ENCODE measurements around the gene S100A3. TPM values are rescaled to one million over a fixed set of nuclear protein-coding genes. Genes with fewer than 3 reads are reported as not detected.
"Not testable (repeated sequence)": the region's sequence is repeated elsewhere in the genome, so short reads cannot be mapped to it uniquely, and the experiment has no call there.

Gene S100A3
- total RNA-seq, 1 donor from 2014 or later, result 1.4 TPM

DNA sequence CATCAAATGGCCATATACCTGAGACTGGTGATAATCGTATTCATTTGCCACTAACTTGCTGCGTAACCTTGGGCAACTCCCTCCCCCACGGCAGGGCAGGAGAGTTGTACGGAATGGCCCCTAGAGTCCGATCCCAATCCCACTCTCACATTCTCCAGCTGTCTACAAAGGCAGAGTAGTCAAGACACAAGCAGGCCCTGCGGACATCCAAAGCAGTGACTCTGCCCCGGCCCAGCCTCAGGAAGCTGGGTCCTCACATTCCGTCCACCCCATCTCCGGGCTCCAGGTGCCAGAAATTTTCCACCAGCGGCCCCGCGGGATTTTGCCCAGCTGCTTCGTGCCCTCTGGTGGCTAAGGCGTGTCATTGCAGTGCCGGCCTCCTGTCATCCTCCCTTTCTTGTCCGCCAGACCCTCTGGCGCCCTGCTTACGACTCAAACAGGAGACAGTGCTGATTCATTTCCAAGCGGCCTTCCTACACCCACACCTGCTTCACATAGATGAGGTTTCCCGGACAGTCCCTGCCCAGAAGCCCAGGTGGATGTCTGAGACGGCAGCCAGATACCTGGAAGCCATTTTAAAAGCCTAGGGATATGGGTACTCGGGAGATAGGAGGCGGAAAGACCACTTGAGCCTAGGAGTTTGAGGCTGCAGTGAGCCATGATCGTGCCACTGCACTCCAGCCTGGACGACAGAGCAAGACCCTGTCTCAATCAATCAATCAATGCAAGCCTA, 19.5 kb upstream of the S100A3 start:
- peak; percentile 94 for DNase-seq

DNA sequence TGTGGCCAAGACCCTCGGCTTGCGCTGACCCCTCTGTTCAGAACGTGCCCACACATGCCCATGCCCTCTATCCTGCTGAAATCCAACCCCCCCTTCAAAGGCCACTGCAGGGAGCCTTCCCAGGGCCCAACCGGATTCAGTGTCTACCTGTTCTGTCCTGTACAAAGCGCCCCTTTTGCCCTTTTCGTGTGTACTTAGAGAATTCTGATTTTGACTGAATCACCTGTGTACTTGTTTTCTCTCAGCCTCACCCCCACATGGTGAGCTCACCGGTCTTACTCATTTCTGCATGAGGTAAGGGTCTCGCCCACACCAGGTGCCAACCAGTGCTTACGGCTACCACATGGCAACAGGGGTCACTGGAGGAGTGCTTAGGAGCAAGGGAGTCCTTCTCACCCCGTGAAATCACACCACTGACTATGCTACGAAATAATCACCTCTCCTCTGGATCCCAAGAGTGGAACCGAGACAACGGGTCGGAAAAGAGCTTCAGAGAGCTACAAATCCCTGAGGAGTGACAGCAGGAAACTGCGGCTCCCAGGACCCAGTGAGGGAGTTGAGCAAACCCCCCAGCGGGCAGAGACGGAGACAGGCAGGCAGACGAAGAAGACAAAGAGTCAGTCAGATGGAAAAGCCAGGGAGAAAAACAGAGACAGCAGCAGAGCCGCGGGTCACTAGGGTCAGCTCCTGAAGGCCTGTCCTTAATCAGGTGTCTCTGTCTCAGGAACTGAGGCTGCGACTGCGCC, 18.7 kb upstream of the S100A3 start:
- DNase-seq, result peak; percentile 48

DNA sequence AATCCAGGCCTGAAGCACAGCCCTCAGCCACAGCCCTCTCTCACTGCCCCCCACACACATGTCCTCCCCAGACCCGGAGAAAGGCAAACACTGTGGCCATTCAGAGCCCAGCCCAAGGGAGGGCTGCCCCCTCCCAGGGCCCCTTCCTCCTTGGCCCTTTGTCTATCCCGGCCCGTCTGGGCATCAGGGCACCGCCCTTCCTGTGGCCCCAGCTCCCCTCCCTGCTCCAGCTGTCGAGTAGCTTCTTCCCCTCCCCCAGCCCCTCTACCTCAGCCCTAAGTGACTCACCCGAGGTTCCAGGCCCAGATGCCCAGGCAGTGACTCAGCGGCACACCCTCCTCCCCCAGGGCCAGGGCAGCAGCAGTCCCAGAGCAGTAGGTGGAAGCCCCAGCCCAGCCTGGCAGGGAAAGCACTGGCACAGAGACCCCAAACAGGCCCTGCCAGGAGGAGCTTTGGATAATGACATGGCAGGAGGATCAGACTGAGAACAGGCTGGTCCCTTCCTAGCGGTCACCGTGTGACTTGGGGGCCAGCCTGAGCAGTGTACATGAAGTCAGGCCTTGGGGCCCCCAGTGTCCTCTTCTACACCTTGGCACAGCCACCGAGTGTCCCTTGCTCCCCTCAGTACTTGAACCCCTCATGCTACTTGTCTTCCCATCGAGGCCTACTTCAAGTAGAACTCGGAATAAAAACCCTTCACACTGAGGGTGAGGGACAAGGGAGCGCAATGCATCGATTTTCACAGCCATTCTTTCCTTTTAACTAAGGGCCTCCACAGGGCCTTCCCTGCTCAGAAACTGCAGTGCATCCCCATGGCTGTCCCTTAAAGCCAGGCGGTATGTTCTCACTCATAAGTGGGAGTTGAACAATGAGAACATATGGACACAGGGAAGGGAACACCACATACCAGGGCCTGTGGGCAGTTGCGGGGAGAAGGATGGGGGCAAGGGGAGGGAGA, 17.6 kb upstream of the S100A3 start:
- peak; percentile 98 for DNase-seq

DNA sequence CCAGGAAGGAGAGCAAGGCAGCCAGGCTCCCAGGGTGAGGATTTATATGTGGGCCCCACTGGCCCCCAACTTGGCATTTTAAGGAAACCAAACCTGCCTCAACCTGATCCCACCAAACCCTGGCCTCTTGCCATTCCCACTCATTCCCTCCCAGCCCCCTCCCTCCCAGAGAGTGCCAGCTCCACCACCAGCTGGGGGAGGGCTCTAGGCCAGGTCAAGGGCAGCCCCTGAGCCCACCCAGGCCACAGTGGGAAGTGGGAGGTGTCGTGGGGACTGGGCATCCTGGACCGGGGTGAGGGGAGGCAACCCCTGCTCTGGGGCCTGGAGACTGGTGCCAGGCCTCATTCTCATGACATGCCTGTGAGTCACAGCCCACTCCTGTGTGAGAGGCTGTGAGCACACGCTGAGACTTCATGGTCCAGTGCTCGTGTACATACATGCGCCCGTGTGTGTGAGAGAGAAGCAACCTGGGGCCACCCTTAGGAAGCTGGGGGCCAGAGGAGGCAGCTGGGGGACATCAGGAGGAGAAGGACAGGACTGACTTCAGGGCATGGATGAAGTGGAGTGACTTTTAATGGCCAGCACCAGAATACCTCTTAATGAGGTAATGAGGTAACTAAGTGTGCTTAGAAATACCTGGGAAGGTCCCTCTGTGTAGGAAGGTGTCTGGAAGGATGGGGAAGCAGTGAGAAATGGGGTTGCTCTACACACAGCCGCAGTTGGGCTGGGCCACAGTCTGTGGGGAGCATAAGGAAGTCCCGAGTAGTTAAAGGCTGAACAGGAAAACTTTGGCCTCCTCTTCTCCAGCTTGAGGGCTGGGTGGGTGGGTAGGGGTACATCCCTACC, 16.7 kb upstream of the S100A3 start, which contains the start of gene S100A2:
S100A2 (minus strand) TSS at position 316 of the 846 bp plus-strand sequence. CDS start 1,967 bp downstream, outside the sequence.
- DNase-seq, result peak; percentile 85

DNA sequence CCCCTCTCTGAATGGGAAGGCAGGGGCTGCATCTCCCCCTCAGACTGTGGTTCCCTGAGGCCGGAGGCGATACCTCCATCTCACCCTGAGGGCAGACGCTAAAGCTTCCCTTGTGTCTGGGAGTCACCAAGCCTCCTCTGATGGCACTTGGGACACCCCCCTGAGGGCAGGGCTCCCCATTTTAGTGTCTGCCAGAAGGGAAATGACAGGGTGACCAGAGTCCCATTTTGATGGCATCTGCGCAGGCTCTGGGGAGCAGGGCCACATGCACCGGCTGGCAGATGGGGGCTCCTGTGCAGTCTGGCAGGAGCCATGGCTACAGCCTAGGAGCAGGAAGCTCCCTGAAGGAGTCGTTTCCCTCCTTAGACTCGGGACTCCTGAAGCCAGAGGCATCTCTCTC, 14.9 kb upstream of the S100A3 start:
- no peak for DNase-seq

DNA sequence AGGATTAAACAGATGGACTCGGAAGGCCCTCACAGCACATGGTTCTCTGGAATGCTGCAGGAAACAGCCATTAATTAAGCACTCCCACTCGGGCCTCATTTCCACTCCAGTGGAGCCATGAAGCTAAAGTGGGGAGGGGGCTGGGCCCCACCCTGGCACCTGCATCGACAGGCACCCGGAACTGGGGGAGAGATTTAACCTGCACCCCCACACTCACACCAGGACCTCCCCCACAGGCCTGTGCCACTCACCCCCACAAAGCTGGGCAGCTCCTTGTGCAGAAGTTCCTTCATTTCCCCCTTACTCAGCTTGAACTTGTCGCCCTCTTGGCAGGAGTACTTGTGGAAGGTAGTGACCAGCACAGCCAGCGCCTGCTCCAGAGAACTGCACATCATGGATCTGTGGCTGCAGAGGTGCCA, 14.4 kb upstream of the S100A3 start:
- no peak for DNase-seq

DNA sequence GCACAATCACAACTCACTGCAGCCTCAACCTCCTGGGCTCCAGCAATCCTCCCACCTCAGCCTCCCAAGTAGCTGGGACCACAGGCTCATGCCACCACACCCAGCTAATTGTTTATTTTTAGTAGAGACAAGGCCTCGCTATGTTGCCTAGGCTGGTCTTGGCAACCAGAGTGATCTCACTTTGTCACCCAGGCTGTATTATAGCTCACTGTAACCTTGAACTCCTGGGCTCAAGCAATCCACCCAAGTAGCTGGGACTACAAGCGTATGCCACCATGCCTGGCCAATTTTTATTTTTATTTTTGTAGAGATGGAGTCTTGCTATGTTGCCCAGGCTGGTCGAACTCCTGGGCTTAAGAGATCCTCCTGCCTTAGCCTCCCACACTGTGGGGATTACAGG, 13.0 kb upstream of the S100A3 start:
- DNase-seq, result not testable (repeated sequence)

DNA sequence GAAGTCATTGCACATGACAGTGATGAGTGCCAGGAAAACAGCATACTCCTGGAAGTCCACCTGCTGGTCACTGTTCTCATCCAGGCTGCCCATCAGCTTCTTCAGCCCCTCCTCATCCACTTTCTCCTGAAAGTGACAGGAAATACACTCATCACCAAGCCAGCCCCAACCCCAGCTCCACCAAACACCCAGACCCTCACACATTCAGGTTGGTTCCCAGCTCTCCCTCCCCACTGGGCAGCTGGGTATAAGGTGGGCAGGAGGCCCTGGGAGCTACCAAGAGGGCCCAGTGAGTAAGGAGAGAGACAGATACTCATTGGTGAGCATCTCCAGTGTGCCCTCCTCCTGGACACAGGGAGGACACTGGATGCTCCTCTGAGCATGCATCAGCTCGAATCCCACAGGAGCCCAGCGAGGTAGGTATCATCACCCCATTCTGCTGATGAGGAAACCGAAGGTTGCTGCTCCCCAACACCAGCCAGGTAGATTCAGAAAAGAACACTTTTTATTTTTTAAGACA, 12.5 kb upstream of the S100A3 start:
- DNase-seq, result no peak

DNA sequence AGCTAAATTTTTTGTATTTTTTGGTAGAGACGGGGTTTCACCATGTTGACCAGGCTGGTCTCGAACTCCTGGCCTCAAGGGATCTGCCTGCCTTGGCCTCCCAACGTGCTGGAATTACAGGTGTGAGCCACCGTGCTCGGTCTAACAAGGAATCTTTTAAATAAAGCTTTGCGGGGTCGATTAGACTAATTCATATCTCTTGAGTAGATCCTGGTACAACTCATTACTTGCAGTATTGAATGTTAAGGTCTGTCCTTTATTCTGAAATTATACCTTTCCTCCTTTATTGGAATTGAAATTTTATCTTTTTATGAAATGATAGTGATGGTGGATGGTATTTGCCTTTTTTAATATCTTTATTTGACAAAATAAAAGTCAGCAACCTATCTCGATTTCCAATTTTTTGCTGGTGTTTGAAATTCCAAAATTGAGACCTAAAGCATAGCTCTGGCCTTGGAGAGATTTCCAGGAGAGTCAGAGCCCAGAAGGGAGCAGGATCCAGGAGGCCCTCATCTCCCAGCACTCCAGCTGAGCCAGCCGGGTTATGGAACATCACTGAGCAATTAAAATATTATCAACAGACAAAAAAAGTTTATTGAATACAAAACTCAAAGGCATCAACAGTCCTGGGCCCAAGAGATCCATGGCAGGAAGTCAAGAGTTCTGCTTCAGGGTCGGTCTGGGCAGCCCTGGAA, 11.9 kb upstream of the S100A3 start:
- no peak for DNase-seq

DNA sequence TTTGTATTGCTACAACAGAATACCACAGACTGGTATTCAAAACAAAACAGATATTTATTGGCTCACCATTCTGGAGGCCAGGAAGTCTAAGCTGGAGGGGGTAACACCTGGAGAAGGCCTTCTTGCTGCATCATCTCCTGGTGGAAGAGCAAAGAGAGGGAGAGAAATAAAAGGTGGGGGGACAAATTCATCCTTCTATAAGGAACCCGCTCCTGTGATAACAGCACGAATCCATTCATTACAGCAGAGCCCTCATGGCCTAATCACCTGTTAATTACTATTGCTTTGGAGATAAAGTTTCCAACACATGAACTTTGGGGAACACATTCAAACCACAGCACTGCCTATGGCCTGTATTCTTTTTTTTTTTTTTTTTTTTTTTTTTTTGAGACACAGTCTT, 11.2 kb upstream of the S100A3 start:
- DNase-seq, result no peak

DNA sequence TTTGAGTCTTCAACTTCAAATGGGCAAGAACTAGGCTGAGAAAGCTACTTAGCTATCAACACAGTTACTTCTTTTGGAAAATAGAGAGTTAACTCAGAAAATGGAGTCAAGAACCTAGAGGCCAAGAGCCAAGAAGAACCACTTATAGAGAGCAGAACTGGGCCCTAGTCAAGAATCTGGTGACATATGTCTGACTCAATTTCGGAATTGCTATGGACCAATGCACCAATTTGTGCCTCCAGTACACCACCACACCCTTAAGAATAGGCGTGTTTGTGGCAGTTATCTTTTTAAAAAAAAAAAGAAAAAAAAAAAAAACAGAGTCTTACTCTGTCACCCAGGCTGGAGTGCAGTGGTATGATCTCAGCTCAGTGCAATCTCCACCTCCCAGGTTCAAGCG, 8.8 kb upstream of the S100A3 start:
- DNase-seq, result no peak

DNA sequence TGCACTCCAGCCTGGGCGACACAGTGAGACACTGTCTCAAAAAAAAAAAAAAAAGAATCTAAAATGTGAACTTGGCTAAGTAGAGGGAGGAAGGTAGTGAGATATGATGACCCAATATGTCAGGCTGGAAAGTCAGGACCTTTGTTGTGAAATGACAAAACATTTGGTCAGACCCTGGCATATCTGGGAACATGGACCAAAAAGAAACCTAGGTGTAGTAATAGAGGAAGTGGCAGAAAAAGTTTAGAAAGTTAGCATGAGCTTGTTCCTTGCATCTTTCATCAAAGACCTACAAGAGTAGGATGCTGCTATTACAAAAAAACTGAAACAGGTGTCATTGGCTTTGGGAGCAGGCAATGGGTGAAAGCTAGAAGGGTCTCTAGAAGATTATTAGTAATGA, 7.3 kb upstream of the S100A3 start:
- DNase-seq, result no peak

DNA sequence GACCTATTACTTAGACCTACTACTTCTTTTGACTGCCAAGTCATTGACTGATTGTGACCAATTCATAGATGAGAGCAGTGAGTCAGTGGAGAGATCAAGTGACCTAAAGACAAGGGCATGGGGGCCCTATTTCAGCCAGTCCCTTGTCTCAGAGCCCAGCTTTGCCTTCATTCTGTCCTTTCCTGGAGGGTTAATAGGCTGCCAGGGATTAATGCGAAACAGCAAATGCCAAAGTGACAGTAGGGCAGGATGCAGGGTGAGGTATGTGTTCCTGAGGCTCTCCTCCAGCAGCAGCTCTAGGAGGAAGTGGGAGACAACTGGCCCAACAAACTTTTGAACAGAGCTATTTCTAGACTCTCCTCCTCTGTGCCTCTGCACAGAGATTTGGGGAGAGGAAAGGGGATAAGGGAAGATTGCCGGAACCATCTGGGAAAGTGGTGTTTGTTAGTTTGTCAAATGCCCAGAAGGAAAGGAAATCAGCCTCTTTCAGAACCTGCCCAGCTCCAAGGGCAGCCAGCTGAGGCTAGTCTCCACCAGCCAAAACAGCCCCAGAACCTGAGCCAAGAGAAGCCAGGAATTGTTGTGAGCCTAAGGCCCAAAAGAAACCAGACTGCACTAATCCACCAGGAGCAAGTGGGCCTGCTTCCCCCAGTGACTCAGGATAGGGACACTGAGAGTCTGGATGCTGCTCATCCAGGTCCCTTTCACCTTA, 4.9 kb upstream of the S100A3 start:
- DNase-seq, result peak; percentile 40

DNA sequence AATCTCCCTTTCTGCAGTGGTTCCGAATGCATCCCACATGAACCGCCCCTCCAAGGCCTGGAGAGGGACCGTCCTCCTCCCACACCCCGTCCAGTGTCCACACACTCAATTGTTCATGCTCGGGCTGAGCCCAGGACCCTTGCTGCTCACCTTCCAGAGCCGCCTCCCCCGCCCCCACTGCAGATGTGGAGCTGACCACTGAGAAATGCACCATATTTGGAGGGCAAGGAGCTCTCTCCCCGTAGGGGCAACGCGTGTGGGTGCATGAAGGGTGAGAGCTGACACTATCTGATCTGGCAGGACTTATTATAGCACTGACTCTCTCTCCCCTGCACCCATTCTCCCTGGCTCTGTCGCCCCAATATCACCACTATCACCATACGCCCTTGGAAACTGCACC, 4.0 kb upstream of the S100A3 start:
- DNase-seq, result no peak

DNA sequence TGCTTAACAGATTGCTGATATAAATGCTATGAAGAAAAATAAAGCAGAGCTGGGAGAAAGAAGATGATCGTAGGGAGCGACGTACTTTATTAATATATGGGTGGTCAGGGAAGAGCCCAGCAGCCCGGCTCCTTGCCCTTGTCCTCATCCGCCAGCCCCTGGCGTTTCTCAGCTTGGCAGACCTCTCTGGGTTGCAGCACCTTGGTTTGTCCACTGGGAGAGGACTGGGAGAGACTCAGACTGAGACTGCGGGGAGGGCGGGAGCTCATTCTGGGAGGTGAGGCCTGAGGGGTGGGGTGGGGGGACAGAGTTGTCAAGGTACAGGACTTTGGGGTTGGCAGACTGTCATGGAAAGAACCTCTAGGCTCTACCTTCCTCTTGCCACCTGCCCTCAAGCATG, 3.3 kb upstream of the S100A3 start:
- no peak for DNase-seq

DNA sequence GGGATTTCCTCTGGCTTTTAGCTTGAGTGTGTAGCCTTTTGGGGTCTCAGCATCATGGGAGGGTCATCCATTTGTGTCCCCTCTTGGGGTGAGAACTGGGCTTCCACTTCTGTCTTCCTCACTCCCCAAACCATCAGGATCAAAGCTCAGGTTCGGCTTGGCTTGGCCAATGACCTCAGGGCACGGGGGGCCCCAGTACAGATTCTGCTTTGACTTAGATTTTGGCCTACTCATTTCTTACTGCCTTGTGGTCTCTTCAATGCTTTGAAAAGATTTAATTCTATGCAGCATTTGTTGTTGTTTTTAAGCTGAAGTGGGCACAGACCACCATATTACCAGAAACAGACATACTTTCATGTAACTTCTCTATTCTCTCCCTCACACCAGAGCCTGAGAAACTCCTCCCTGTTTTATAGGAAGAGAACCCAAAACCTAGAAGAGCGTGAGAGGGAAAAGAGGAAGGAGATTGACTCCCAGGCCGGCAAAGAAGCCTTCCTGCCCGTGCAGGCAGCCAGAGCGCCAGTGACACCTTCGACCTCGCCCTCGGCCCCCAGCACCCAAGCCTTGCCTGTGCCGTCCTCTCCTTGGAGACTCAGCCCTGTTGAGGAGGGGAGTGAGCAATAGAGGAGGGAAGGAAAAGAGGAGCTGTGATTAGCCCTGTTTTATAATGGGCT, 1.9 kb upstream of the S100A3 start:
- no peak for DNase-seq

DNA sequence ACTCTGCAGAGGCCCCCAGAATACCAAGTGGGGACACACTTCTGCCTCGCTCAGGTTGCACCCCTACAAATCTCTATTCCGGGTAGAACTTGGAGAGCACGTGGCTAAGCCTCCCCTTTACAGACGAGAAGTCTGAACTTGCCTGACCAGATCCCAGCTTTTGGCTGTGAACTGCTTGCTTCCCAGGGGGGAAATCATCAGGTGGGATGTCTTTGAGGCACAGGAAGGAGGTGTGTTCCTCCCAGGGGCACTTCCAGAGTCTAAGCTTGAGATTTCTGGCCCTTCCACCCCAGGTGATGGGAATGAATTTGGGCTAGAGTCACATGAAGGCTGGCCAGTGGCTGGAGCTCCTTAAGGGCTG, 1.3 kb upstream of the S100A3 start:
- no peak for DNase-seq

DNA sequence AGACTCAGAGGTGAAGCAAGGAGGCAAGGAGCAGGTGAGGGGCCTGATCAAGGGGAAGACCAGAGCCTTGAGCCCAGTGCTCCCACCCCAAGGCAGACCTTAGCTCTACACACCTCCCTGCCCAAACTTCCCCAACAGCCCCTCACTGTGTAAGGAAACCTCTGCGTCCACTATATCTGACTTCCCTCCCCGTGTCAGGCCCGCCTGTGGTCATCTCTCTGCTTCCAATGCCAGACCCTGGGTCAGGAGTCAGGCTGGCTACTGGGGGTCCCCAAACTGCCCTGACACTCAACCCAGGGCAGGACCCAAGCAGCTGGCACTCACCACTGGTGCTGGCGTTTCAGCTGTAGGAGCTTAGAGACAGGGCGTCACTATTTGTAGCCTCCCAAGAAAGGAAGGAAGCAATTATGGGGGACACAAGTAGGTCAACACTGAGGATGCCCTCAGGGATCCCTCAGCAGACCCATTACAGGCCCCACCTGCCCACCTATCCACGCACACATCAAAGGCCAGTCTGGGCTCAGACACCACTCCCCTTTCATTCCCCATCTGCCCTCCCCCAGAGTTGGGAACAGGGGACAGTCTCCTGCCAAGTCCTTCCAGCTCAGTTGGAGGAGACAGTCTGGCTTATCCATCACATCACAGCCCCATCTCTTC, 811 bp upstream of the S100A3 start:
- DNase-seq, result no peak

All from dermis blood vessel endothelial cell (primary cell).